HG02678 (cell line): ENCODE results near the gene ERAP2.
A peak's percentile ranks its signal among the peaks of the same experiment; 100 is the strongest.

Experiments
- ATAC-seq: cut with Tn5 transposase; IDR thresholded peaks from one replicate; pipeline ENCODE4 v1.9.1; 2021; ENCODE audit warnings: mild to moderate bottlenecking, moderate library complexity; ENCODE audit not compliant: unreplicated experiment

Gene ERAP2

DNA sequence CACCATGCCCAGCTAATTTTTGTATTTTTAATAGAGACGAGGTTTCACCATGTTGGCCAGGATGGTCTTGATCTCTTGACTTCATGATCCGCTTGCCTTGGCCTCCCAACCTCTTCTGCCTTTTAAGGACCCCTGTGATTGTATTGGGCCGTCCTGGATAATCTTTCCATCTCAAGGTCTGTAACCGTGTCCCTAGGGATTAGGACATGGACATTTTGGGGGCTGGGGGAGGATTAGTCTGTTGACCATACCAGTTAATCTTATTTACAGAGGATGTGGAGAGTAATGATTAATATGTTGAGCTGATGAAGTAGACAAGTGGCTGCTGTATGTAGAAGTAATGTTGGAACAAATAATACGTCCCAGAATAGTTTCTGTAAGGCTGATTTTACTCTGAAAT lies 82.7 kb downstream of the ERAP2 start:
- no peak for ATAC-seq

DNA sequence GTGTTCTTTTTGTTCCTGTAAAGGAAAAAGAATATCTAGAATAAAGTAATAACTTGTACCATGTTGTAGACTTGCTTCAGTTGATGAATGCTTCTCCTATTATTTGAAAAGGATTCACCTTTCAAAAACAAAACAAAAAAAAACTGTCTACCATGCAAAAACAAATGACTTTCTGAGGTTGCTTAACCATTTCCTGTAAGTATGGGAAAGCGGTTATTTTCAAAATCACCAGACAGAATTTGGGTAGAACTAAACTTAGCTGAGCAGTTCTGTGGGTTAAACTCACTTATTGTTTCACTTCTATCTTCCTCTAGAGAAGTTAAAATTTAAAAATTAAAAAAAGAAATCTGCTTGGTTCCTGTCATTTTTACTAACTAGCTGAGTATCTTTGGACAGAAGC lies 84.8 kb downstream of the ERAP2 start:
- ATAC-seq, result peak; percentile 42

DNA sequence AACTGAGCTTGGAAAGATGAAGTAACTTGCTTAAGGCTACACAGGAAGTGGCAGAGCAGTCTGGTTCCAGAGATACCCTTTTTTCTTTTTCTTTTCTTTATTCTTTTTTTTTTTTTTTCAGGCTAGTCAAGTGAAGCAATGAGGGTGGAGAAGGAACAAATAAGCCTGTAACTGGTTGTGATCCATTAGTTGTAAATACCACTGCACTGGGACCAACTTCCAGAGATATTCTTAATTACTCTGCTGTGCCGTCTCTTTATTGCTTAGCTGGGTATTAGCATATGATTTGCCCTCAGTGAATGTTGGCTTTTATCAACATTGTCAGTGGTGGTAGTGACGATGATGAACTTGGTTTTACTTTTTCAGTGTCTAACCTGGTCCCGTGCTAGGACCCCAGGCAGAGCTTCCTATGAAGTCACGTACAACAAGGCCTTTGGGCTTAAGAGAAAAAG lies 86.3 kb downstream of the ERAP2 start:
- ATAC-seq, result no peak

DNA sequence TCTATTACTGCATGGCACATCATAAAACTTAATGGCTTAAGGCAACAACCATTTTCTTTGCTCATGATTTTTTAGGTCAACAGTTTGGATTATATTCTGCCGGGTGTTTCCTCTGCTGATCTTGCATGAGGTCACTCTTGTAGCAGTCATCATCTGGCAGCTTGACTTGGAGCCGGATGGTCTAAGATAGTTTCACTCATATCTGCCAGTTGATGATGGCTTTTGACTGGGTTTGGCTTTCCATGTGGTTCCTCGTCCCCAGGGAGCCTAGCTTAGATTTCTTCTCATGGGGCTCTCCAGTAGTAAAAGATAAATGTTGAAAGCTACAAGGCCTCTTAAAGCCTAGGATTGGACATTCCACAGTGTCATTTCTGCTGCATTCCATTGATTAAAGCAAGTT lies 87.0 kb downstream of the ERAP2 start:
- ATAC-seq, result peak; percentile 75

DNA sequence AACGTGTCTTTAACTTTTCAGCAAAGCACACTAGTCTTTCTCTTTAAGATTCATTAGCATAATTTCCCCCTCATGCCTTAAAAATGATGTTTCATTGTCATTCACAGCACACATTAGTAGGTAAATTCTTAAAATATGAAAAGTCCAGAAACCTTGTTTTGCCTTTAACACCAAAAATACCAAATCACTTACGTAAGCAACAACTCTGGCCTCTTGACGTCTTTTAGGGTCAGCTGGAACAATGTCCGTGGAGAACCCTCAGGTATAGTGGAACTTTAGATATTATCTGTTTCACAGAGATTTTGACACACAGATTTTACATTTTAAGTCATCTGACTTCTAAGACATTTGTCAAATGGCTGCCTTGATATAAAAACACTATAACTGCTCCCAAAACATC lies 90.5 kb downstream of the ERAP2 start:
- ATAC-seq, result no peak

DNA sequence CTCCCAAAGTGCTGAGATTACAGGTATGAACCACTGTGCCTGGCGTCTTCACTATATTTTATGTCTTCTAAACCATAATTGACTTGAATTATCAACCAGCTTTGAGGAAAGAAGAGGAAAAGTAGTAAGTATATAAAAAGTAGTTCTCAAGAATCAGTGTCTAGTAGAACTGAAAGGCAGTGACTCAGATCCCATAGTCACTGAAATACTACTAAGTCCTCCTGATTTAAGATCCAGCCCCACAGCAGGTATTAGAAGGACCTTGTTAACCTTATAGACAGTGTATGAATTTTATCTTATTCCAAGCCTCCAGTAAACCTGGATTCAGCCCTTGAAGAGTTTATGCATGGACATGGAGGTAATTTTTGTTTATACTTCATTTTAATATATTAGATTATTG lies 91.1 kb downstream of the ERAP2 start:
- no peak for ATAC-seq

DNA sequence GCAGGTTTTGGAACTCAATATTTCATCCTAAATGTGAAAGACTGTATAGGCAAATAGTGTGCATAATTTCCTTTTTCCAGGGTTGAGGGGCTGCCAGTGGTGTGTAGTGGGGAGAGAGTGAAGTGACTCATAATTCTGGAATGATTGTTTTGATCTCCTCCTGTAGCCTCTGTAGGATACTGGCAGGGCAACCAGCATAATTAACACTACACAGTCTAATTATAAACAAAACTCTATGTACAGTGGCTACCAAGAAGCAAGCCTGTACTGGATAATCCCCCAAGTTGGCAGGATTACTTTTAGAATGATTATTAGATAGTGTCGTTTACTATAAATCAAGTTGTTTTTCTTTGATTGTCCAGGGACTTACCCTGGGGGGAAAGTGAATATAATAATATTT lies 91.8 kb downstream of the ERAP2 start:
- ATAC-seq, result no peak

DNA sequence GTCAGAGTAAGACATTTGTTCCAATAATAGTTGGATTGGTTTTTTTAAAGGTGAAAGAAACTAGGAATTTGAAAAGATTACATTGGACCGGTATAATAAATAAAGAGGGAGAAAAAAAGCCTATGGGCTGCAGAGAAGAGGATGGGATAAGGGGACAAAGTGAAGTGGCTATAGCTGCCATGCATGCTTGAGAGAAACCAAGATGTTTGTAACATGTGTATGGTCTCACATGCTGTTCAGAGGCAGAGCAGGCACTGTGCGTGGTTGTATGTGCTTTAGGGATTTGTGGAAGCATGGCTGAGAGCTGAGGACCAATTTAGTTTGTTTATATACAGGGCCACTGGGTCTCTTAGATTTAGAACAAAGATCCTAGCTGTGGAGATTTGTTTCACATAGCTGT lies 92.3 kb downstream of the ERAP2 start:
- no peak for ATAC-seq
